ENCODE data around the gene TRIM32. TPM values are rescaled to one million over a fixed set of nuclear protein-coding genes. Genes with fewer than 3 reads are reported as not detected.

The TRIM32 gene
- total RNA-seq, 1 donor from 2014 or later = 14.5 TPM

GRCh38 chr9:116683535-116683934 is 3.6 kb upstream of the TRIM32 start:
- Mint-ChIP-seq H3K4me3 (no peak overlapping the region), H3K36me3 (ENCODE audit: low read depth) (peaks cover 2% of the 10 kb centered on the region), H3K27me3 (no peaks in the 10 kb centered on the region), H3K9me3 (peaks cover 2% of the 10 kb centered on the region), H3K27ac (no peak overlapping the region), H3K4me1 (peaks cover 23% of the 10 kb centered on the region)
- no peak for TF ChIP-seq CTCF (IDR thresholded peaks at IDR 0.05)
- intact Hi-C loops (cut with micrococcal nuclease) = no loop called here
- POLR2A ChIA-PET = no interaction called here
- ATAC-seq (ENCODE audit: low read depth) (no peak), DNase-seq (no peak)
- CTCF ChIA-PET = no interaction called here

GRCh38 chr9:116685166-116685565 is 1.9 kb upstream of the TRIM32 start:
- POLR2A ChIA-PET = no interaction called here
- Mint-ChIP-seq H3K27me3 (no peaks in the 10 kb centered on the region), H3K4me3 (no peak overlapping the region), H3K9me3 (peaks cover 2% of the 10 kb centered on the region), H3K27ac (no peak overlapping the region), H3K4me1 (peaks cover 35% of the 10 kb centered on the region), H3K36me3 (ENCODE audit: low read depth) (peaks cover 2% of the 10 kb centered on the region)
- intact Hi-C loops (cut with micrococcal nuclease) = no loop called here
- ATAC-seq (ENCODE audit: low read depth) (no peak), DNase-seq (no peak)
- TF ChIP-seq CTCF (IDR thresholded peaks at IDR 0.05) = no peak
- CTCF ChIA-PET = no interaction called here

- Mint-ChIP-seq H3K36me3 (ENCODE audit: low read depth) (peaks cover 2% of the 10 kb centered on the region), H3K9me3 (peaks cover 2% of the 10 kb centered on the region), H3K27ac (peak overlapping the region; percentile 84), H3K4me1 (peaks cover 41% of the 10 kb centered on the region), H3K27me3 (no peaks in the 10 kb centered on the region), H3K4me3 (peak overlapping the region; percentile 89)
- ChIA-PET POLR2A (no interaction called here), CTCF (no interaction called here)
- ATAC-seq (ENCODE audit: low read depth) (no peak), DNase-seq (no peak)
- TF ChIP-seq CTCF (IDR thresholded peaks at IDR 0.05) = no peak
- intact Hi-C loops (cut with micrococcal nuclease) = no loop called here
These were observed 970 bp upstream of the TRIM32 start for GRCh38 chr9:116686135-116686534.

GRCh38 chr9:116686693-116687073 is 422 bp upstream of the TRIM32 start:
- peaks cover 2% of the 10 kb centered on the region for H3K36me3 Mint-ChIP-seq (ENCODE audit: low read depth)
- intact Hi-C loops (cut with micrococcal nuclease) = no loop called here
- ChIA-PET POLR2A (interaction anchor here (0.6 kb wide), 1 partner anchor 429 kb away, joined by 6 read pairs; no protein-coding TSS in a partner anchor), CTCF (no interaction called here)
- H3K9me3 Mint-ChIP-seq = peaks cover 2% of the 10 kb centered on the region
- H3K4me1 Mint-ChIP-seq = peaks cover 46% of the 10 kb centered on the region
- ATAC-seq (ENCODE audit: low read depth) (peak; percentile 29), DNase-seq (no peak)
- peak overlapping the region; percentile 84 for H3K27ac Mint-ChIP-seq
- no peaks in the 10 kb centered on the region for H3K27me3 Mint-ChIP-seq
- H3K4me3 Mint-ChIP-seq = peak overlapping the region; percentile 89
- no peak for TF ChIP-seq CTCF (IDR thresholded peaks at IDR 0.05)

GRCh38 chr9:116687754-116688135 is 640 bp downstream of the TRIM32 start:
- no peaks in the 10 kb centered on the region for H3K27me3 Mint-ChIP-seq
- no peak for TF ChIP-seq CTCF (IDR thresholded peaks at IDR 0.05)
- peaks cover 2% of the 10 kb centered on the region for H3K9me3 Mint-ChIP-seq
- peaks cover 57% of the 10 kb centered on the region for H3K4me1 Mint-ChIP-seq
- H3K4me3 Mint-ChIP-seq = peak overlapping the region; percentile 89
- CTCF ChIA-PET = no interaction called here
- H3K27ac Mint-ChIP-seq = peak overlapping the region; percentile 84
- DNase-seq (no peak), ATAC-seq (ENCODE audit: low read depth) (no peak)
- POLR2A ChIA-PET = no interaction called here
- peaks cover 2% of the 10 kb centered on the region for H3K36me3 Mint-ChIP-seq (ENCODE audit: low read depth)
- intact Hi-C loops (cut with micrococcal nuclease) = no loop called here

All from activated B cell treated with CpG ODN at 0.5 μM for 24 hours (primary cell).